GM10248 (cell line): ENCODE measurements around the gene SERINC5.

ENCODE experiments used
- CTCF ChIA-PET: fragments of 300-600 bp; sonication (Branson Sonifier 250); formaldehyde crosslinking; extraction: SDS; loops from one replicate; lab custom pipeline; 2021; ENCODE audit warnings: antibody characterized with exemption; lab: Yijun Ruan, JAX
- POLR2A ChIA-PET: fragments of 350-650 bp; sonication (Branson Sonifier 250); formaldehyde crosslinking; extraction: SDS; loops from one replicate; lab custom pipeline; 2020; ENCODE audit warnings: antibody characterized with exemption; lab: Yijun Ruan, JAX
- DNase-seq: peaks from one replicate; pipeline ENCODE4 v3.0.0; 2012; ENCODE audit errors: extremely low spot score
- CTCF ChIP-seq: IDR thresholded peaks from 2 replicates; pipeline ENCODE4 v1.5.1; 2012; ENCODE audit warnings: mild to moderate bottlenecking, low read depth; ENCODE audit errors: extremely low read depth, missing control alignments, control extremely low read depth

SERINC5 gene

DNA sequence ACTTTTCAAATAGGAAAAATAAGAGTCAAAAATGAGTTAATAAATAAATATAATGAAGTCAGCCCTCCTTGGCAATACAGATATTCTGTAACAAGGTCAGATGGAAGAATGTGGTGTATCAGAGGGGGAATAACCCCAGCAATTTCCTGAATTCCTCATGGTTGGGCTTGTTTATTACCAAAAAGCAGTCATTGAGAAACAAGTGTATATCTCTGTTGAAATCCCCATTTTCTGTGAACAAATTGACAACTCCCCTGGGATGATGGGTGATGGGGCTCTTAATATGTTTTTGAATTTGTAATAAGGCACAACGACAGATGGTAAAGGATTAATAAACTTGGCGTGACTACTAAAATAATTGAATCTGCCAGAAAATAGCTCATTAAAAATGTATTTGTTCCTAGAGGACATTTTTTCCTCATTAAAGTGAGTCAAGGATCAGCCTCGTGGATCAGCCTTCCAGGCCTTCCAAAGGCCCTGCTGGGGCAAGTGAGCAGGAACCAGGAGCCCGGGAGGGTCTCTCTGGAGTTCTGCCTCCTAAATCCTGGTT lies 186.5 kb downstream of the SERINC5 start:
- TF ChIP-seq CTCF = no peak
- CTCF ChIA-PET = interaction anchor here (0.9 kb wide), 1 partner anchor 14 kb away, joined by 4 read pairs; no protein-coding TSS in a partner anchor
- no peak for DNase-seq
- POLR2A ChIA-PET = no interaction called here

- CTCF ChIA-PET = interaction anchor here (2.9 to 3.2 kb wide), 2 partner anchors 11 to 15 kb away, joined by 9 to 17 read pairs; no protein-coding TSS in a partner anchor
- POLR2A ChIA-PET = no interaction called here
- DNase-seq = no peak
- TF ChIP-seq CTCF = no peak
Observed at GRCh38 chr5:80068775-80069174, 187.1 kb downstream of the SERINC5 start.

GRCh38 chr5:80068246-80068636 lies 187.6 kb downstream of the SERINC5 start:
- CTCF ChIA-PET = interaction anchor here (2.9 to 3.2 kb wide), 2 partner anchors 11 to 15 kb away, joined by 9 to 17 read pairs; no protein-coding TSS in a partner anchor
- TF ChIP-seq CTCF = no peak
- DNase-seq = no peak
- POLR2A ChIA-PET = no interaction called here

- ChIA-PET CTCF (interaction anchor here (2.9 to 3.2 kb wide), 2 partner anchors 10 to 16 kb away, joined by 9 to 17 read pairs; no protein-coding TSS in a partner anchor), POLR2A (no interaction called here)
- TF ChIP-seq CTCF = no peak
- DNase-seq = no peak
Observed at GRCh38 chr5:80067531-80068245, 188.2 kb downstream of the SERINC5 start.

DNA sequence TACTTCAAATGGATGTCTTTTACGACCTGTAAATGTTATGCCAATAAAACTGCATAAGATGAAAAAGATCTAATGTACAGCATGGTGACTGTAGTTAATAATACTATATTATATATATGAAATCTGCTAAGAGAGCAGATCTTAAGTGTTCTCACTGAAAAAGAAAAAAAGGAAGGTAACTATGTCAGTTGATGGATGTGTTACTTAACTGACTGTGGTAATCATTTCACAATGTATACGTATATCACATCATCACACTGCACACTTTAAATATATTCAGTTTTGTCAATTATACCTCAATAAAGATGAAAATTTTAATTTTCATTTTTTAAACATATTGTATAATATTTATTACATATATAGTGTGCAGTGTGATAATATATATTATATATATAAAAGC lies 188.8 kb downstream of the SERINC5 start:
- ChIA-PET POLR2A (no interaction called here), CTCF (interaction anchor here (2.9 to 3.2 kb wide), 2 partner anchors 9 to 17 kb away, joined by 9 to 17 read pairs; no protein-coding TSS in a partner anchor)
- no peak for DNase-seq
- TF ChIP-seq CTCF = no peak

DNA sequence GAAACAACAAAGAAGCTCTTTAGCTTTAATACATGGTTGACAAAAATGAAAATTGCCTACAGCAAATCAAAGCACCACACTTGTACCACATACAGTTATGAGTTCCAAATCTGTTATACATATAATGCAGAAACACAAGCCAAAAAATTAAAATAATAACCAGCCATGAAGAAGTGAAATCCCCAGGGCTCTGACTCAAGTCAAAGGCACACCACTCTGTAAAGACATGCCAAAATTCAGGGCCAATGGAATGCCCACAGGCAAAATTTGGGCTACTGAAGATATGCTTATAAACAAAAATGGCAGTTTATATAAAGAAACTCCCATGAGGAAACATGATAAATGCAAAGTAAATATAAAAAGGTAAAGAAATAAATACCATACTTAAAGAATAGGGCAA lies 191.7 kb downstream of the SERINC5 start:
- DNase-seq = no peak
- no peak for TF ChIP-seq CTCF
- ChIA-PET POLR2A (no interaction called here), CTCF (interaction anchor here (3.4 kb wide), 1 partner anchor 20 kb away, joined by 12 read pairs; no protein-coding TSS in a partner anchor)
